ENCODE measurements around the gene IFT122.

Gene IFT122

GRCh38 chr3:129402616-129403015, 37.4 kb upstream of the IFT122 start:
- no peak for TF ChIP-seq REST (IDR thresholded peaks at IDR 0.05; ENCODE audit: insufficient replicate concordance, low read depth)
- peak; percentile 61 for TF ChIP-seq SPI1 (IDR thresholded peaks at IDR 0.05; ENCODE audit: borderline replicate concordance, low read depth)
- no peak for TF ChIP-seq CTCF (IDR thresholded peaks at IDR 0.05; ENCODE audit: insufficient read depth, low read length)
- TF ChIP-seq GABPA (IDR thresholded peaks at IDR 0.05; ENCODE audit: low read depth), result no peak
- TF ChIP-seq POLR2AphosphoS5 (IDR thresholded peaks at IDR 0.05; ENCODE audit: low read depth), result no peak
- Histone ChIP-seq H3K27ac (replicated peaks) (no peak overlapping the region), H3K27me3 (ENCODE audit: insufficient read depth, poor library complexity, severe bottlenecking) (no peaks in the 10 kb centered on the region), H3K4me3 (replicated peaks; ENCODE audit: insufficient read depth, low read length) (no peak overlapping the region)
- DNase-seq (ENCODE audit: low read depth in 1 of 2, low spot score in 1 of 2), result no peak

GRCh38 chr3:129403450-129403849, 36.6 kb upstream of the IFT122 start:
- no peaks in the 10 kb centered on the region for H3K27me3 ChIP-seq (ENCODE audit: insufficient read depth, poor library complexity, severe bottlenecking)
- no peak overlapping the region for H3K27ac ChIP-seq (replicated peaks)
- no peak for DNase-seq (ENCODE audit: low read depth in 1 of 2, low spot score in 1 of 2)
- TF ChIP-seq REST (IDR thresholded peaks at IDR 0.05; ENCODE audit: insufficient replicate concordance, low read depth) (no peak), GABPA (IDR thresholded peaks at IDR 0.05; ENCODE audit: low read depth) (no peak), SPI1 (IDR thresholded peaks at IDR 0.05; ENCODE audit: borderline replicate concordance, low read depth) (no peak), CTCF (IDR thresholded peaks at IDR 0.05; ENCODE audit: insufficient read depth, low read length) (no peak), POLR2AphosphoS5 (IDR thresholded peaks at IDR 0.05; ENCODE audit: low read depth) (no peak)
- no peak overlapping the region for H3K4me3 ChIP-seq (replicated peaks; ENCODE audit: insufficient read depth, low read length)

- DNase-seq (ENCODE audit: low read depth in 1 of 2, low spot score in 1 of 2), result no peak
- no peak overlapping the region for H3K4me3 ChIP-seq (replicated peaks; ENCODE audit: insufficient read depth, low read length)
- no peaks in the 10 kb centered on the region for H3K27me3 ChIP-seq (ENCODE audit: insufficient read depth, poor library complexity, severe bottlenecking)
- H3K27ac ChIP-seq (replicated peaks), result no peak overlapping the region
- no peak for TF ChIP-seq SPI1 (IDR thresholded peaks at IDR 0.05; ENCODE audit: borderline replicate concordance, low read depth)
- TF ChIP-seq REST (IDR thresholded peaks at IDR 0.05; ENCODE audit: insufficient replicate concordance, low read depth), result no peak
- no peak for TF ChIP-seq CTCF (IDR thresholded peaks at IDR 0.05; ENCODE audit: insufficient read depth, low read length)
- no peak for TF ChIP-seq POLR2AphosphoS5 (IDR thresholded peaks at IDR 0.05; ENCODE audit: low read depth)
- no peak for TF ChIP-seq GABPA (IDR thresholded peaks at IDR 0.05; ENCODE audit: low read depth)
Observed at GRCh38 chr3:129404130-129404529, 35.9 kb upstream of the IFT122 start.
